K562 (cell line): ENCODE measurements around the gene SPDYE3. TPM values are rescaled to one million over a fixed set of nuclear protein-coding genes. Genes with fewer than 3 reads are reported as not detected.

Experiments
- ATAC-seq: fragments of 200-7000 bp; cut with Tn5 transposase; 3 replicates; pipeline ENCODE4 v1.9.1; 2020; ENCODE audit warnings: moderate library complexity
- BruUV-seq: library from RNA; stranded (reverse); fragments of 400-500 nt; replicated peaks from 2 replicates; lab custom pipeline; 2021; lab: Mats Ljungman, UMichigan
- CTCF ChIA-PET: fragments of 300-600 bp; formaldehyde crosslinking; extraction: SDS; loops from one replicate; lab custom pipeline; 2021; ENCODE audit warnings: low intra/inter-chr PET ratio; lab: Yijun Ruan, JAX
- POLR2A ChIA-PET: fragments of 300-600, 350-650 bp; sonication (Branson Sonifier 250); formaldehyde crosslinking; extraction: SDS; loops from one replicate; lab custom pipeline; 2021; ENCODE audit warnings: antibody characterized with exemption, inconsistent platforms; lab: Yijun Ruan, JAX
- DNase-seq, 4 experiments: peaks; one replicate each; pipeline versions ENCODE4 v3.0.0 to v3.0.0-alpha.2; 2011 to 2018; ENCODE audit warnings: low spot score in 3 of 4, mixed read lengths in 3 of 4; ENCODE audit errors: extremely low read depth in 1 of 4
- FAIRE-seq: peaks from 2 replicates; lab custom pipeline; 2011; peaks lifted over from hg19 to GRCh38; lab: Jason Lieb, UNC
- H2AFZ ChIP-seq: 2 replicates; pipeline ENCODE4 v1.6.0; 2011; ENCODE audit warnings: low read depth, low read length, control low read depth, inconsistent platforms
- H3K27ac ChIP-seq: fragments of 200-600 bp; 3 replicates; pipeline ENCODE4 v1.8.0; 2011; ENCODE audit warnings: low read depth, mild to moderate bottlenecking, control low read depth, inconsistent platforms, low read length, moderate library complexity, mixed read lengths; ENCODE audit errors: extremely low read depth
- H3K27me3 ChIP-seq, 2 experiments: fragments of 300-600 bp in 1 of 2; 2 replicates in 1 of 2; 3 replicates in 1 of 2; pipeline versions ENCODE4 v1.6.0 to v1.8.0; 2011; ENCODE audit warnings: inconsistent platforms in 2 of 2, low read length in 2 of 2, mild to moderate bottlenecking in 1 of 2, mixed read lengths in 1 of 2, moderate library complexity in 1 of 2; ENCODE audit not compliant: control insufficient read depth in 2 of 2, insufficient read depth in 2 of 2
- H3K36me3 ChIP-seq: fragments of 300-600 bp; 3 replicates; pipeline ENCODE4 v1.8.0; 2011; ENCODE audit warnings: mild to moderate bottlenecking, low read length, inconsistent platforms; ENCODE audit not compliant: control insufficient read depth, insufficient read depth
- H3K4me1 ChIP-seq, 2 experiments: fragments of 200-600 bp in 1 of 2; replicated peaks in 1 of 2; 2 replicates in 1 of 2; 3 replicates in 1 of 2; pipeline versions ENCODE4 v1.5.1 to v1.8.0; 2011; ENCODE audit warnings: inconsistent platforms in 2 of 2, low read length in 2 of 2, mild to moderate bottlenecking in 1 of 2, mixed read lengths in 1 of 2, moderate library complexity in 1 of 2; ENCODE audit not compliant: control insufficient read depth in 2 of 2, insufficient read depth in 2 of 2
- H3K4me2 ChIP-seq: 2 replicates; pipeline ENCODE4 v1.6.1; 2011; ENCODE audit warnings: low read length, control low read depth, inconsistent platforms, mixed read lengths; ENCODE audit not compliant: insufficient read depth
- H3K4me3 ChIP-seq: fragments of 200-600 bp; sonication (generic), shearing (Covaris generic); 2 replicates; pipeline ENCODE4 v1.5.1; 2016; ENCODE audit warnings: control low read depth, inconsistent platforms
- H3K79me2 ChIP-seq: fragments of 200-600 bp; 3 replicates; pipeline ENCODE4 v1.8.0; 2011; ENCODE audit warnings: low read length, inconsistent platforms; ENCODE audit not compliant: control insufficient read depth, insufficient read depth
- H3K9ac ChIP-seq, 2 experiments: 2 replicates each; pipeline versions ENCODE4 v1.6.0 to v1.6.1; 2011; ENCODE audit warnings: low read depth in 2 of 2, low read length in 2 of 2, control low read depth in 1 of 2, inconsistent platforms in 1 of 2, mild to moderate bottlenecking in 1 of 2, mixed read lengths in 1 of 2; ENCODE audit not compliant: insufficient read depth in 1 of 2
- H3K9me1 ChIP-seq: one replicate; pipeline ENCODE4 v1.6.0; 2011; ENCODE audit warnings: inconsistent platforms, mild to moderate bottlenecking, low read length, moderate library complexity; ENCODE audit not compliant: control insufficient read depth, insufficient read depth
- H3K9me3 ChIP-seq: replicated peaks from 2 replicates; pipeline ENCODE4 v1.5.1; 2011; ENCODE audit warnings: low read depth, low read length, inconsistent platforms; ENCODE audit not compliant: control insufficient read depth, insufficient read depth
- H4K20me1 ChIP-seq: replicated peaks from 2 replicates; pipeline ENCODE4 v1.6.1; 2011; ENCODE audit warnings: low read length, inconsistent platforms, mixed read lengths; ENCODE audit not compliant: control insufficient read depth, insufficient read depth
- ELF4 ChIP-seq: fragments of 450-650 bp; formaldehyde crosslinking; IDR thresholded peaks from 2 replicates; pipeline ENCODE4 v1.4.0; 2022; ENCODE audit warnings: missing genetic modification characterization
- HIVEP1 ChIP-seq: fragments of 250-450 bp; sonication (Bioruptor Pico); IDR thresholded peaks from 2 replicates; pipeline ENCODE4 v1.4.0; 2020; ENCODE audit warnings: mild to moderate bottlenecking
- ILF3 ChIP-seq: fragments of 450-650 bp; IDR thresholded peaks from 2 replicates; pipeline ENCODE4 v1.6.1; 2018; ENCODE audit warnings: antibody characterized with exemption, mild to moderate bottlenecking, moderate library complexity, borderline replicate concordance
- KDM5B ChIP-seq: fragments of 200-600 bp; sonication (generic); IDR thresholded peaks from 2 replicates; pipeline ENCODE4 v1.6.1; 2012; ENCODE audit warnings: low read depth, mild to moderate bottlenecking, moderate library complexity, low read length, control low read depth, inconsistent platforms; ENCODE audit not compliant: insufficient replicate concordance
- MEF2A ChIP-seq: IDR thresholded peaks from 2 replicates; pipeline ENCODE4 v1.6.1; 2011; ENCODE audit warnings: low read depth, mild to moderate bottlenecking, low read length, moderate library complexity; ENCODE audit not compliant: control insufficient read depth
- POLR2AphosphoS2 ChIP-seq: IDR thresholded peaks from 2 replicates; pipeline ENCODE4 v1.6.1; 2012; ENCODE audit warnings: low read length, improper control_type of control experiment
- PRPF4 ChIP-seq: fragments of 200-400 bp; formaldehyde crosslinking; IDR thresholded peaks from one replicate; pipeline ENCODE4 v1.6.1; 2017; ENCODE audit warnings: low read length, low read depth, mild to moderate bottlenecking; ENCODE audit not compliant: insufficient read depth, poor library complexity, severe bottlenecking
- RBBP5 ChIP-seq: fragments of 200-600 bp; sonication (generic); IDR thresholded peaks from 2 replicates; pipeline ENCODE4 v1.6.1; 2012; ENCODE audit warnings: borderline replicate concordance, mild to moderate bottlenecking, low read length, control low read depth, inconsistent platforms; ENCODE audit not compliant: insufficient read depth, poor library complexity, severe bottlenecking
- SAFB2 ChIP-seq: fragments of 200-400 bp; formaldehyde crosslinking; IDR thresholded peaks from 2 replicates; pipeline ENCODE4 v1.6.1; 2018; ENCODE audit warnings: borderline replicate concordance, low read length, low read depth, moderate library complexity; ENCODE audit not compliant: severe bottlenecking
- TRIM24 ChIP-seq, 2 experiments: fragments of 450-650 bp; IDR thresholded peaks; 2 replicates each; pipeline ENCODE4 v1.6.1; 2016
- ZBTB11 ChIP-seq, 3 experiments: fragments of 200-800 bp in 1 of 3; fragments of 250-450 bp in 1 of 3; fragments of 450-650 bp in 1 of 3; sonication (Bioruptor Pico) in 1 of 3; sonication (Bioruptor generic) in 1 of 3; formaldehyde crosslinking in 1 of 3; IDR thresholded peaks; 2 replicates each; pipeline versions ENCODE4 v1.6.1 to v1.8.0; 2016 to 2022; ENCODE audit warnings: mild to moderate bottlenecking in 2 of 3, missing genetic modification characterization in 2 of 3, missing compliant biosample characterization in 1 of 3, moderate library complexity in 1 of 3
- ZBTB17 ChIP-seq: fragments of 450-650 bp; formaldehyde crosslinking; IDR thresholded peaks from 2 replicates; pipeline ENCODE4 v1.4.0; 2020; ENCODE audit warnings: mild to moderate bottlenecking
- ZNF124 ChIP-seq: sonication (generic); formaldehyde crosslinking; IDR thresholded peaks from 2 replicates; pipeline ENCODE4 v1.8.1; 2022; ENCODE audit warnings: missing genetic modification reagents
- ZNF449 ChIP-seq: fragments of 250-450 bp; sonication (Bioruptor Pico); IDR thresholded peaks from 2 replicates; pipeline ENCODE4 v1.8.0; 2022; ENCODE audit warnings: moderate library complexity, mild to moderate bottlenecking, inconsistent platforms
- ZNF586 ChIP-seq: fragments of 450-650 bp; formaldehyde crosslinking; conservative IDR thresholded peaks from 2 replicates; pipeline ENCODE4 v1.4.0; 2020; ENCODE audit warnings: mild to moderate bottlenecking, moderate library complexity
- ZNF77 ChIP-seq: fragments of 250-450 bp; sonication (Bioruptor Pico); IDR thresholded peaks from 2 replicates; pipeline ENCODE4 v1.5.0; 2020
- WGBS: fragments of 100-300 bp; shearing (Covaris generic); methylation state at CpG from one replicate; pipeline ENCODE4 v1.1.6; 2016; ENCODE audit warnings: low coverage, mixed read lengths; ENCODE audit not compliant: insufficient coverage; ENCODE audit errors: missing lambda C conversion rate; 5-methylcytosine and 5-hydroxymethylcytosine counted together
- in situ Hi-C: fragments of 300-500 bp; cut with MboI; formaldehyde crosslinking; loops from 4 replicates; pipeline ENCODE4 v1.15.0; 2018; ENCODE audit warnings: inconsistent platforms, mixed read lengths
- intact Hi-C: fragments of 100-400 bp; cut with micrococcal nuclease; formaldehyde crosslinking; loops from 2 replicates; pipeline ENCODE4 v1.14.2; 2022
- polyA plus RNA-seq, 8 experiments: library from polyadenylated mRNA; depleted of rRNA in 4 of 8; stranded (reverse) in 5 of 8; unstranded in 3 of 8; fragments of >200 nt; fragmentation: Nextera tagmentation in 2 of 8; fragmentation: Illumina TruSeq in 1 of 8; extraction: Ambion mirVana in 2 of 8; extraction: Trizol in 1 of 8; gene quantifications; 2 replicates each; pipeline versions ENCODE4 v1.2.1 to v1.2.3, GENCODE V29; 2011 to 2014; ENCODE audit warnings: inconsistent platforms in 1 of 8, missing spikeins in 1 of 8
- total RNA-seq, 7 experiments: library from RNA; depleted of rRNA in 6 of 7; stranded (reverse); fragments of >200 nt in 6 of 7; fragmentation: Illumina TruSeq in 2 of 7; extraction: Trizol in 2 of 7; gene quantifications; 2 replicates each; pipeline versions ENCODE4 v1.2.1 to v1.2.3, GENCODE V29; 2011 to 2021; ENCODE audit warnings: low replicate concordance in 1 of 7

Gene SPDYE3
- total and polyA plus RNA-seq, 9 of the 15 experiments (the other 6 are each of a cell fraction or from before 2014, with no cell fraction given), result 0.04 to 3.3 (median 1.2) TPM; not detected in 6

- Histone ChIP-seq H3K4me1 (peaks cover 7 to 14% of the 10 kb centered on the region in 2 experiments; a peak in 4 of 5 replicates), H3K79me2 (no peaks in the 10 kb centered on the region), H3K4me3 (no peak overlapping the region), H3K4me2 (no peak overlapping the region), H3K27ac (no peak overlapping the region), H3K9me1 (peaks cover 4% of the 10 kb centered on the region), H3K36me3 (peaks cover 39% of the 10 kb centered on the region), H3K9me3 (no peaks in the 10 kb centered on the region), H3K9ac (peak overlapping the region in 1 of 2 experiments; percentile 80; a peak in 2 of 4 replicates), H3K27me3 (no peaks in the 10 kb centered on the region), H4K20me1 (no peaks in the 10 kb centered on the region), H2AFZ (no peak overlapping the region)
- intact Hi-C loops, result no loop called here
- peak; percentile 2 for ATAC-seq
- DNase-seq, result peak in 2 of 4 experiments; percentile 20 to 23
- ChIA-PET POLR2A (interaction anchor here (0.5 to 0.6 kb wide), 2 partner anchors 12 to 1396 kb away, joined by 3 read pairs; no protein-coding TSS in a partner anchor), CTCF (no interaction called here)
- no peak for FAIRE-seq
- no TSS peak for BruUV-seq
- WGBS, result 78% methylated on average over 16 of the region's 16 CpGs
- in situ Hi-C loops, result no loop called here
- no peak for TF ChIP-seq MEF2A
- no peak; the same call in 1 of the 2 replicates for TF ChIP-seq ILF3
- peak; percentile 44; the same call in 1 of the 2 replicates for TF ChIP-seq POLR2AphosphoS2
- TF ChIP-seq SAFB2, result no peak
- no peak for TF ChIP-seq ZNF586 (CRISPR knock-in tag)
- TF ChIP-seq ZBTB11 (CRISPR knock-in tag; IDR thresholded peaks at IDR 0.05), result no peak
- no peak for TF ChIP-seq ZNF77 (CRISPR knock-in tag)
- TF ChIP-seq PRPF4, result no peak
- TF ChIP-seq ZBTB17 (CRISPR knock-in tag), result 0 out of 2 replicates have a peak, but pooled peaks have one; percentile 13
- no peak for TF ChIP-seq RBBP5
- TF ChIP-seq HIVEP1 (CRISPR knock-in tag), result no peak
- TF ChIP-seq ZNF124 (CRISPR knock-in tag), result no peak
- peak; percentile 20 for TF ChIP-seq KDM5B
- no peak for TF ChIP-seq ZNF449 (CRISPR knock-in tag)
- TF ChIP-seq ELF4 (CRISPR knock-in tag), result no peak
- TF ChIP-seq TRIM24 (IDR thresholded peaks at IDR 0.05), result no peak
Measured at GRCh38 chr7:100366411-100367250, 59.1 kb downstream of the SPDYE3 start.
